Fibroblast of lung (primary cell): ENCODE measurements around the gene CBLC.

Source experiments
- CTCF ChIP-seq, 2 donors: IDR thresholded peaks in 1 of 2; conservative IDR thresholded peaks in 1 of 2; 1 replicate in 1 of 2; 2 replicates in 1 of 2; pipeline ENCODE4 v1.5.1; 2011 to 2012; ENCODE audit warnings: low read length in 2 of 2, control low read depth in 1 of 2, inconsistent platforms in 1 of 2, low read depth in 1 of 2, mild to moderate bottlenecking in 1 of 2
- EZH2 ChIP-seq: IDR thresholded peaks from 2 replicates; pipeline ENCODE4 v1.5.1; 2012; ENCODE audit warnings: low read length, control low read depth, mild to moderate bottlenecking; ENCODE audit errors: missing control alignments

- TF ChIP-seq CTCF (conservative IDR thresholded peaks at IDR 0.05 in 1 of 2, IDR thresholded peaks at IDR 0.05 in 1 of 2; ENCODE audit: low read depth in 1 of 2, low read length in 2 of 2) (no peak), EZH2 (no peak)
These were observed 1.9 kb upstream of the CBLC start for GRCh38 chr19:44775676-44776240.
